ENCODE results near the gene XPO5.

GRCh38 chr6:43575105-43575771 is 600 bp downstream of the XPO5 start:
- TF ChIP-seq CTCF (IDR thresholded peaks at IDR 0.05; ENCODE audit: low read depth, low read length, poor library complexity, severe bottlenecking) (no peak), EZH2phosphoT487 (IDR thresholded peaks at IDR 0.05; ENCODE audit: borderline replicate concordance, low read length) (no peak)
